ENCODE measurements around the gene RPS27L.

The RPS27L gene

DNA sequence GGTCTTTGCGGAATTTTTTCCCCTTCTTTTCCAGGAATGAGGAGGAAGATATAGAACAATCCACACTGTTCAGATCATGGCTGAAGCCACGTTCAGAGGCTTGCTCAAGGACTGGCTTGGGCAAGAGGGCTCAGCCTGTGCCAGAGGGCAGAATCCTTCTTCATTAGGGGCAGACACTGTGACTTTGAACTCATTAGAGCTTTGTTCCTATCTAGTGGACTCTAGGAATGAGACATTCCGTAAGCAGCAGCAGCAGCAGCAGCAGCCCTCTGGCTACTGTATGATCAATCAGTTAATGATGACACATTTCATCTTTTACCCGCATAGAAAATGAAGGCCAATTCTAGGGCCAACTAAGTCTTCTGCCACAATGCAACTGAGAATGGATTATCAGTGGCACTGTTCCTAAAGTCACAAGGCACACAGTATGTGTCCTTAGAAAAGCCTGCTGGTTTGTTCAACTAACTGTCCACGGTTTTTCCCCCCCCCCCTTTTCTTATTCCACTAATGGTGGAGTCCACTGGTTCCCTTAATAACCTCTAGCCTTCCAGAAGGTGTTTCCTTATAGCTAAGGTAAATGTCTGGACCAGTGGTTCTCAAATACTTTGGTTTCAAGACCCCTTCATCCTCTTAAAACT, 30.4 kb upstream of the RPS27L start:
- no peak for DNase-seq

DNA sequence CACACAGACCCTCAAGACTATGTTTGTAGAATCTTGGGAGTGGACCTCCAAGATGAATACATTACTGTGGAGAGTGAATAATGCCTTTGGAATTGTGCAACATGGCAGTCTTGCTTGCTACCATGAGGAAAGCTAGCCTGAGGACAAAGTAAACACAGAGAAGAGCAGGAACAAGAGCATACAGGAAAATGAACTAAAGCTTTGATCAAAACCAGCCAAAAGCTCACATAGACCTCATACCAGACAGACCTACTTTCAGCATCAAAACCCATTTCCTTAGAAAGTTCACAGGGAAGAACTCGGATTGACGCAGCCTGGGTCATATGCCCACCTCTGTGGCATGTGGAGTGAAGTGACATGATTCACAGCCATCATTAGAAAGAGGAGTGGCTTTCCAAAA, 28.8 kb upstream of the RPS27L start:
- no peak for DNase-seq

DNA sequence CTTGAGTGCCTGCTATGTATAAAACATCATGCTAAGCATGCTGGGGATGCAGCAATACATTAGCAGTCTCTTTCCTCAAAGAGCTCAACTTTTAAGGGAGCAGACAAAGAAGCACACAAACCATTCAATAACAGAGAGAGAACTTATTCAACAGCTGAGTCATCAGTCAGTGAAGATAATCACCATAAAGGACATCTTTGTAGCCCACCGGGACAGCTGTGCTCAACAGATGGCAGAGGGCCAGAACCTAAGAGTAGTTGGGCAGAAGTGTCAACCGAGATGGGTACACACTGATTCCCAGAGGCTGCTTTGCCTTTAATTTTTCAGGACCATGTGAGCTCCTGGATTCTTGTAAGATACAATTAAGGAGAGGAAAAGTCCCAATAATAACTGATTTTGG, 27.9 kb upstream of the RPS27L start:
- DNase-seq, result no peak

DNA sequence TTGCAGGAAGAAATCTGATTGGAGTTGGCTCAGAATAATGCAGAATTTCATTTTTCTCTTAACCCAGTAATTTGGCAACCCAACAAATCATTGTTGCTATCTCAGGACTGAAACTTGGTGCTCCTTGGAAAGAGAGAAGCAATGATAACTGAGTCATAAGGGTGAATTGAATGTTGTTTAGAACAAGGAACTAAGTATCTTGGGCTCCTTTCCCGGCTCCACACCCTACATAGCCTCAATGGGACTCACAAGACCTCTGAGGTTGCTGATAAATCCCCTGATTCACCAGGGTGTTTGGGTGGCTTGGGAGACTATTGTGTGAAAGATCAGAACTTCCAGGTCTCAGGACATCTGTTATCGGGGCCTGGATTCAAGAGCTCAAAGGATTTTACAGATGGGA, 24.4 kb upstream of the RPS27L start:
- DNase-seq, result no peak

DNA sequence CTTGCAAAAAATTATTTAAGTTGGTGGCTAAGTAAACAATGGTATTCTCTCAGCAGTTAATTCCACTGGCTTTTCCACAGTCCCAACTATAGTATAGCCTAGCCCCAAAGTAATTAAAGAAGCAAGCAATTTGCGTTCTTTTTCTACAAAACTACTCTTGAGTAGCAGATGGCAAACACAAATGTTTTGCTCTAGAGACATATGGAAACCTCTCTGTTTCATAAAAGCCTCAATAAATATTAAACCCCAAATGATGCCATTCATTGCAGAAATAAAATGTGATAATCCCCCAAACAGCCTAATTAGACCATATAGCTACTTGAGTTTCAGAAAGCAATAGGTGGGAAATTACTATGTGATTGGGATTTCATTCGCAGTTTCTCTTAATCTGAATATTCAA, 23.5 kb upstream of the RPS27L start:
- DNase-seq, result no peak

DNA sequence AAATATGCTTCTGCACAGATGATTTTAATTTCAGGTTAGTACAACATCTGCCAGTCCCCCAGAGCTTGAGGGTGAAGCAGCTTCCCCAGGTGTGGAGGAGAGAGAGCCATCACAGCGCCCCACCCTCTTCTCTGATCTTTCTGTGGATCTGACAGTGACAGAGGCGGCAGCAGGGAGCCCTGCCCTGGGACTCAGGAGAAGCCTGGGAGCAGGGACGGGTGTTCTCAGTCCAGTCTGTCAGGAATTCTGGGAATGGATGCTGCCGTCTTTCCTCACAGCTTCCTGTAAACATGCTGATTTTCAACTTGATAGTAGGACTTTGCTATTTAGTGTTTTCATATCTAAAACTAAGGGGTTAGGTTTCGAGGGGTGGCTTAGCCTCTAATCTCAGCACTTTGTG, 20.8 kb upstream of the RPS27L start:
- DNase-seq, result no peak

DNA sequence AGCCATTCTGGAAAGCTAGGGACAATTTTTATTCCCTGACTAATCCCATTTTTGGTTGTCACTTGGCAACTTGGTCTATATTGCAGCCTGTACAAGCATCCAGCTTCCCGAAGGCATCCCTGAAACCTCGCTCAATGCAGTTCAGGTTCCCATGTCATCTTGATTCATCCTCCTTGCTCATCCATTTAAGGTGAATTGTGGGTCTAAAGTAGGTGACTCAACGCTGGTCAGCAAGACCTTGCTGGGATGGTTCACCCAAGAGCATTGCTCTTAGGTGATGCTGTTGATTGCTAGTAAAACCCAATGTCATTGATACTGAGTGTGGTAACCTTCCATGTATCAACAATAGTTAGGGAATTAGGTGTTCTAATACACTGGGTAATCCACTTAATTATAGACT, 19.0 kb upstream of the RPS27L start:
- DNase-seq, result no peak

DNA sequence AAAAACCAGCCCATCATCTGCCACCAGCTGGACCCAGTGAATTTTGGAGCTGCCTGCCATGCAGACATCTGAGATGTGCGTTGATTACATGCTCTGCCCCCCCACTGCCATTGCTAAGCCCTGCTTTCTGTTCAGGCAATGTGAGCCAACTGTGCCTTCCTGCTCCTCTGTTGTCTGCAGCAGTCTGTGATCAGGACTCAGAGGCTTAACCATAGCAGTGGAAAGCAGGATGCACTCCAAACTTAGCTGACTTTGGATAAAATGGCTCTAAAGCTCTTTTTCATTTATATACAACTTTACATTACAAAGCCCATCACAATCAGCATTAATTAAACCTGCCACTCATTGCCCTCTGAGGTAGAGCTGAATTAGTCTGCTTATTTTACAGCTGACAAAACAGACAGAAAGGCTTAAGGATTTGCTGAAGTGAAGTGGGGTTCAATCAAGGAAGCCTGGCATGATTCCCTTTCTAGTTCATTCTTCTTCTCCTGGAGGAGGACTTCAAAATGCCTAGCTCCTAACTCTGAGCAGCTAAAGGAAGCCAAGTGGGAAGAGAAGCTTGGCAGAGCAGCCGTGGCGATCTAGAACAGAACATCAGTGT, 15.7 kb upstream of the RPS27L start:
- no peak for DNase-seq

DNA sequence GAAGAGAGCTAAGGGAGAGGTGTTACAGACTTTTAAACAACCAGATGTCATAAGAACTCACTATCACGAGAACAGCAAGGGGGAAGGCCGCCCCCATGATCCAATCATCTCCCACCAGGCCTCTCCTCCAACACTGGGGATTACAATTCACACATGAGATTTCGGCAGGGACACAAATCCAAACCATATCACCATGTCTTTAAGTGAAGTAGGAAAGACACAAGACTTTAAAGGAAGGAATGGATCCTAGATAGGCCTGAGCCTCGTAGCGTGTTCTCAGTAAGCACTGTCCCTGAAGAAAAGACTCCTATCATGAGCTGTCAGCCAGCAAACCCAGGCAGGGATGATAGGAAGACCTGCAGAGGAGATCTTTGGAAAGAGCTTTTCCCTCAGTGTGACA, 15.1 kb upstream of the RPS27L start:
- no peak for DNase-seq

DNA sequence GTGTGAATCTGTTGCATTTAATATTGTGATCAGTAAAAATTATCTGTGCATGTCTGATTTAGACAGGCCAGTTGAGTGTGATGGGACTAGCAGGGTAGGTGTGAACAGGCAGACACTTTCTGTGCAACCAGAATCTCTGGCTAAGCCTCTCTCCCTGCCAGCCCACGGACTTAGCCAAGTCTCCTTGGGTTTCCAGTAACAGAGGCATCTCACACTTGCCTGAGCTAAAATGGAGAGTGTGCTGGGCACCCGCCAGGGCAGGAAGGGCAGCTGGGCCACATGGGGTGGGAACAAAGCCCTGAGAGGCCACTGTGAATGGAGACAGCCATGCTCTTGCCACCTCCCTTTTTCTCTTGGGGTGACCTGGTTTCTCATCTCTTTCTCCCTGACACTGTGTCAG, 12.5 kb upstream of the RPS27L start:
- no peak for DNase-seq

DNA sequence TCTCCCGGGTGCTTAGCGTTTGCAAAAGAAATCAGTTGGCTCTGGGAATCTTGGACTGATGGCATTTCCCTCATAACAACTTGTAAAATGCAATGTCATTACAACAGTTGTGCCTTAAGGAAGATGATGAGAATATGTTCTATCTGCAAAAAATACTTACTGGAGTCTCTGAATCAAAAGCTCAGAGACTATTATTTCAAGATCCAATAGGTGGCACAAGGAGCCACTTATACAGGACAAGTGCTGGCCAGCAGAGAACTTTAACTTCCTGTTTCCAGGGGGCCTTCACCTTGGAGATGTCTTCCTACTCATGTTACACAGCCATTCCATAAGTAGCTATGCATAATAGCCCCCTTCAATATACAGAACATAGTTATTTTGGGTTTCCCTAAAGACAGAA, 8.9 kb upstream of the RPS27L start:
- no peak for DNase-seq

DNA sequence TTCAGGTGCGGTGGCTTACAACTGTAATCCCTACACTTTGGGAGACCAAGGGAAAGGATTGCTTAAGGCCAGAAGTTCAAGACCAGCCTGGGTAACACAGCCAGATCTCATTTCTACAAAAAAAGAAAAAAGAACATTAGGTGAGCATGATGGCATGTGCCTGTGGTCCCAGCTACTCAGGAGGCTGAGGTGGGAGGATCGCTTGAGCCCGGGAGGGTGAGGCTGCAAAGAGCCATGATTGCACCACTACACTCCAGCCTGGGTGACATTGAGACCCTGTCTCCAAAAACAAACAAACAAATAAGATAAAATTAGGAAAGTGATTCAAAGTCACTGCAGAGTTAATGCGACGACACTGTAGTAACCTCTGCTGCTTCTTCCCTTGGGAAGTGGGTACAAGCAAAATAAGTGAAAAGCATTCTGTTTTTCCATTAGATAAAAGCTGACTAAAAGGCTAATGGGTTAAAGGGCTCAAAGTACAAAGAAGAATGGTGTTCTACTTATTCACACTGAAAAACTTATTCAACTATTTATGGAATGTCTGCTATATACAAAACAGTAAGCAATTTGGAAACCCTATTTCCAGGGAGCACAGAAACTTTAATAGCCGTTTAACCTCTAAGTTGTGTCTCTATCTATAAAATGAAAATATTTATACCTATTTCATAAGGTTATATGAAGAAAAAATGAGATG, 8.0 kb upstream of the RPS27L start:
- DNase-seq, result no peak

DNA sequence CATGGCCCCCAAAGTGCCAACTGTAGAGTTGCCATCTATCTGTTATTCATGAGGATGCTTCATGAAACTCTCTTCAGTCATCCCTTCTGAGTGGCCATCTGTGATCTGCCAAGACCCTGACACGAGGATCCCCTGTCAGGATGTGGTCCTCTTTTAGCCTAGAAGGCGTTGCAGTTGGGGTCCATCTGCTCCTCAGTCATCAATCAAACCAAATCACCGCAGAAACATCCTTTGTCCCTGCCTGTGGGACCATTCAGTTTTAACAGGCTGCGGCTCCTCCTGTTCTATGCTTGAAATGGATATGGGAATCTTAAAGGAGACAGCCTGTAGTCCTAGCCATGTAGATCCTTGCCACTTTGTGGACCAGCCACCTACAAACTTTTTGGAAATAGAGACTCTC, 5.9 kb upstream of the RPS27L start:
- DNase-seq, result no peak

DNA sequence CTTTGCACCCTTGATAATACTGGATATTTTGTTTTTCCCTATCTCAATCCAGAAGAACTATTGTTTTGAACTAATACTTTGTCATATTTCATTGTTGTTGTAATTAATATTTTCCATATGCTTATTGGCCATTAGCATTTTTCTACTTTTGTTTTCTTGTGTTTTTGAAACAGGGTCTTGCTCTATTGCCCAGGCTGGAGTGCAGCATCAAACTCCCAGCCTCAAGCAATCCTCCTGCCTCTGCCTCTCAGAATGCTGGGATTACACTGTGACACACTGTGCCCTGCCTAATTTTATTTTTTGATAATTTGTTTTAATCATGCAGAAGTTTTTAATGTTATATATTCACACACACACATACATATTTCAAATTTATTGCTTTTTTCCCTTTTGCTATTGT, 3.4 kb upstream of the RPS27L start:
- no peak for DNase-seq

DNA sequence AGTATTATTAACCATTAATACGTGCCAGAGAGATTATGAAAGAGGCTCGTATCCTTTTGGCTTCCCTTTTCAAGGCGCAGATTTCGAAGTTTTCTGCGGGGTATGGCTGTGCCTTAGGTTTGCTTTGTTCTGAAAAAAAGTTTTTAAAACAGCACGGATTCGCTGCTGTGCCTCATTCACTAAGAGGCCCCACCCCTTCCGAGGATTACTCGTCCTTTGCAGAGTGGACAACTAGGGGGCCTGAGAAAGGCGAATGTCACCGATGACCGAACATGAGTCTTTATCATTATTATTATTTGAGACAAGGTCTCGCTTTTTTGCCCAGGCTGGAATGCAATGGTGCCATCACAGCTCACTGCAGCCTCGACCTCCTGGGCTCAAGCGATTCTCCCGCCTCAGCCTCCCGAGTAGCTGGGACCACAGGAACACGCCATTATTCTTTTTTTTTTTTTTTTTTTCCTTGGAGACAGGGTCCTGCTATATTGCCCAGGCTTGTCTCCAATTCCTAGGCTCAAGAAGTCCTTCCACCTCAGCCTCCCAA, 684 bp upstream of the RPS27L start:
- no peak for DNase-seq

DNA sequence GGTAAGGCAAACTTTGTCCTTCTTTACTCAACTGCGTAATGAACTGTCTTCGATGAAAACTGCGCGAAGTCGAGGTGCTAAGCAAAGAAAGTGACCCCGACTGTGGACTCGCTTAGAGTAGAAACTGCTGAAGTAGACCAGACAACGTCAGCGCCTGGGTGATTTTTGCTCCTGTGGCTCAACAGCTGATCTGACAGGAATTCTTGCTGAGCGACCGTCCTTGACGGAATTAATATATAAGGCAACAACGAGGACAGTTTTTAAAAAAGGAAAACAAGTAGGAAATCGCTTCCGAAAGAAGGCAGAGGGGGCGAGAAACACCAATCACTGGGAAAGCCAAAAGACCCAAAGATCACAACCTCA, 541 bp downstream of the RPS27L start:
- DNase-seq, result no peak

DNA sequence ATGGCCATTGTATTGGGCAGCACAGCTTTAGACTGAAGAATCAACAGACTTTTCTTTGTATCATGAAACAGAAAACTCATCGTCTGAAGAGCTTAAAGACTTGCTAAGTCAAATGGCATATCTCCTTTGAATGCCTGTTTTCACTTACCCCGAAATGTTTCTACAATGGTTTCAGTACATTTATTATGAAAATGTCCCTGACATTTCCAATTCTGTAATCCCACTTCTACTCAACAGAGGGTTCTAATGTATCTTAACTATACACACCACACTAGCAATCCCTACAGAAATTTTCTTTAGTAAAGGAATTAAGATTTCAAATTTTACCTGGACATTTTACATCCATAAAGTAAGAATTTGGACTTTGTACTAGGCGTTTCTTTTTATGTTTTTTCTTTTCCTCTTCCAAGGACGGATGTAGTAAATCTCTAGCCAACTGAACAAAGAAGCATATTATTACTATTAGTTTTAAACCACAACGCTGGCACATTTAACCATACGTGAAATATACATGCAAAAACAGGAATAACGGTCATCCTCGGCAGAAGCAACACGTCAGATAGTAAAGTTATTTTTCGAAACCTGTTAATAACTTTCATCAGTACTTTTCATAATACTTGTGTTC, 1.1 kb downstream of the RPS27L start:
- DNase-seq, result no peak

DNA sequence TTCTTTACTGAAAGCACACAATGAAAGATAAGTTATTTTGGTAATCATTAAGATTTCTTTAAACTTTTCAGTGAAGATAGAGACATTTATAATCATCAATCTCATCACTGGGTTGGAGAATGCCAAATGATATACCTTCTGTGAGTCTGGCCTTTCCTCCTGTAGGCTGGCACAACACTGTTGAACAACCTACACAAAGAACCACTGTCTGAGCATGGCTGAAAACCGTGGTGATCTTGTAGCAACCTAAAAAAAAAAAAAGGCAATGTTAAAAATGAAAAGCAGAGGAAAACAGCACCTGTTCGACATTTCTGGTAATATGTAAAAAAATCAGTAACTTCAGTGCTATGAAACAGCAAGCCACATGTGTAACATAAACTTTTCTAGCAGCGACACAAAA, 1.8 kb downstream of the RPS27L start:
- DNase-seq, result no peak

DNA sequence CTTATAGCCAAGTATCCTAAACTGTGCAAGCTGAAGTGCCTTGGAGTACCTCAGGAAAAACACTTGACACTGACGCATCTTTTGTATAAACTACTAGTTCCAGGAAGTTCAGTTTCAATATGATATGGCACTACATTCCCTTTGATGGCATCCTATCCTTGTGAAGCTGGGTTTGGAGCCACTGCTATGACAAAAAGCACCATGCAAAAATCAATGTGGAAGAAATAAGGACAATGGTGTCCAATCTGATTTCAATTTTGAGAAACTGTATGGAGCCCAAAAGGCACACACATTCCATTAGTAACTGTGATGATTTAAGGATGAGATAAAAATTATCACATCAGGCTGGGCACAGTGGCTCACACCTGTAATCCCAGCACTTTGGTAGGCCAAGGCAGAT, 5.6 kb downstream of the RPS27L start:
- no peak for DNase-seq

DNA sequence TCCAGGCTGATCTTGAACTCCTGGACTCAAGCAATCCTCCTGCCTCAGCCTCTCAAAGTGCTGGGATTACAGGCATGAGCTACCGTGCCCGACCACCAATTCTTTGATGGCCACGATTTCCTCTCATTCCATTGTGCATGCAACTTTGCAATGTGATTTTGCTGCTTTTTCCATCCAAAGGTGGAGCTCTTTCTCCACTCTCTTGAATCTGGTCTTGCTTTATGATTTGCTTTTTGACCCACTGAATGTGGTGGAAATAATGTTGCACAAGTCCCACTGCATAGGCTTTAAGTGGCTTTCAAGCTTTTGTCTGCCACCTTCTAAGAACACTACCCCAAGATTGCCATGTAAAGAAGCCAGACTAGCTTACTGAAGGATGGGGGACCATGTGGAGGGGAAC, 10.6 kb downstream of the RPS27L start:
- DNase-seq, result no peak

DNA sequence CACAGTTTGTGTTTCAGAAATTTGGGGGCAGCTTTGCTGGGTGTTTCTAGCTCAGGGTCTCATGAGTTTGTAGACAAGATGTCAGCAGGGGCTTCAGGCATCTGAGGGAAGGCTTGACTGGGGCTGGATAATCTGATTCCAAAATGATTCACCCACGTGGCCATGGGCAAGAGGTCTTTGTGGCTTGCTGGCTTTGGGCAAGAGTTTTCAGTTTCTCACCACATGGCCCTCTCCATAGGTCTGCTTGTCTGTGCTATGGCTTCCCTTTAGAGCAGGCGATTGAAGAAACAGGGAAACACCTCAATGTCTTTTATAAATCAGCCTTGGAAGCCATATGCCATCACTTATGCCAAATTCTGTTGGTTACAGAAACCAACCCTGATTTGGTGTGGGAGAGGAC, 11.9 kb downstream of the RPS27L start:
- DNase-seq, result no peak

DNA sequence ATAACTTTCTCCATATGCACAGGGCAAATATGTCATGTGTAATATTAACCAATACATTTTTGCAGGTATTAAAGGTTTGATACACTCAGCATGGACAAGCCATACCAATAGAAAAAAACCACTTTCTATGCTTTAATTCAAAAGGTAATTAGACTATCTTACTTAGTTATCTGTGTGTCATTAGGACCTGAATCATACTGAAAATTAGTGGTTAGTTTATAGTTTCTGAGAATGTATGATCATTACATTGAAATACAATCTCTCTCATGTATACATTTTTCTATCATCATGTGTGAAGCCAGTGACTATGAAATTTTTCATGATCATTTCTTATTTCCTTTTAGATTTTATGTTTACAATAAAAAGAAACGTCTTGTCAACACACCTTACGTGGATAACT, 16.3 kb downstream of the RPS27L start:
- DNase-seq, result no peak

DNA sequence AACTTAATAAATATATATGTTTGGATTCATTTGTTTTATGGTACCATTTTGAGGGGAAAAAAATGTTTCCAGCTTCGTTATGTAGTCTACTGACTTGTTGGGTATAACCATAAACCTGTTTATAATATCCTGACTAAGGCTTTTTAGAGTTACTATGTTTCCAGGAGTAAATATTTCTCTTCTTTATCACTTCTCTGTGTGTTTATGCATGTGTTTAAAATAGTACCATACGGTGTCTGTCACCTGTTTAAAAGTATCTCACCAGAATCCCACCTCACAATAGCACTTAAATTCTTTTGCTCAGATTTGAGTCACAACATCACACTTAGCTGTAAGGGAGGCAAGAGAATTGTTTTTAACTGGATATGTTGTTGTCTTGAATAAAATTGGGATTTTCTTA, 20.5 kb downstream of the RPS27L start:
- DNase-seq, result no peak

DNA sequence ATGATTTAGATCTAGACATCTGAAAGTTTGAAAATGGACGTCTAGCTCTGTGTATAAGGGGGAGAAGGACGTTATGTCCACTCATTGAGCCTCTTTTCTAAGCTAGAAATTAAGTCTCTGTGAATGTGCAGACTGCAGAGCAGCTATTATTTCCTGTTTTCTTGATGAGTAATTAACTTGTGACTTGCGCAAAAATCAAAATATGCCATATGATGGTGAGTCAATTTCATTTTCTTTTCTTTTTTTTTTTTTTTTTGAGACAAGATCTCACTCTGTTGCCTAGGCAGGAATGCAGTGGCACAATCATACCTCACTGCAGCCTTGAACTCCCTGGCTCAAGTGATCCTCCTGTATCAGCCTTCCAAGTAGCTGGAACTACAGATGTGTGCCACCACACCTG, 21.5 kb downstream of the RPS27L start:
- DNase-seq, result no peak

Data from cortex of kidney (tissue), 1 donor.